Activated CD4-positive, alpha-beta T cell treated with anti-CD3 and anti-CD28 coated beads, Interleukin-2, Interleukin-6, amounts not matched to agents 100 ng/mL and 50 ng/mL, durations not matched to agents 16 hours and 8 hours (primary cell): ENCODE measurements around the gene GLUL.
"Not testable (repeated sequence)": the region's sequence is repeated elsewhere in the genome, so short reads cannot be mapped to it uniquely, and the experiment has no call there.

Source experiments
- DNase-seq: peaks from one replicate; pipeline ENCODE4 v3.0.0-alpha.2; 2020

GLUL gene

DNA sequence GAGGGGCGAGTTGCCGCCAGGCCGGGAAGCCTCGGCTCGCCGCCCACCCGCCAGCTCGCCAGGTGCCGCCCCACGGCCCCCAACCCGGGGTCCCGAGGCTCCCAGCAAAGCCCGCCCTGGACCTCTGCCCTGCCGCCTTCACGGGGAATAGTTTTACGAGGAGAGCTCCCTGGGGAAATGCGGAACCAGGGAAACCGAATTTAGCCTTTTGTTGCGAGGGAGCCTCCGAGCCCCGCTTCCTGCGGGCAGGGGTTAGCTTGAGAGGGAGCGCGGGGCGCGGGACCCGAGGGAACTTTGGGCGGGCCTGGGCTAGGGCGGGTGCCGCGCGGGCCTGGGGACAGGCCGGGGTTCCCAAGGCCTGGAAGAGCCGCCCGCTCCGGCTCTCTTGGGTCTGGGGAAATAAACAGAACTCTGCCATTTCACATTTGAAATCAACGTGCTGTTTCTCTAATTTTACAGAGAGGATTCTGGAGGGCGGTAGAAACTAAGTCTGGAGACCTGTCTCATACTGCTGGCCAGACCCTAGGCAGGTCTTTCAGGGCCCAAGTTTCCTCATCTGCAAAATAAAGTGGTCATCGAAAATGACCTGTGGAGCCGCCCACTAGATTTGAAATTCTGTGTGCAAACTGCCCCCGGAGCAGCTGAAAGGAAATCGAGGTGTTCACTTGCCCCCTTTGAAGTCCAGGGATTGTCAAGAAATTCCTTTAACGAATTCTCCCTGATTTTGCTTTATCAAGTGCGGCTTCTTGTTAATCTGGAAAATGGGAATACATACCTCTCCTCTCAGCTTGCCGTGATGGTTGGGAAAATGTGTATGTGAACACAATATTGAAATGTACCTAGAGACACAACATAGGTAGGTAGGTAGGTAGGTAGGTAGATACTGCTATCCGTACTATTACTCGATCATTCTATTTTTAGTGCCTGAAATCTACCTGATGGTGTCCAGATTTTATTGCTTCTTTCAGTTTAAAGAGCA, 749 bp upstream of the GLUL start:
- DNase-seq = peak; percentile 22

DNA sequence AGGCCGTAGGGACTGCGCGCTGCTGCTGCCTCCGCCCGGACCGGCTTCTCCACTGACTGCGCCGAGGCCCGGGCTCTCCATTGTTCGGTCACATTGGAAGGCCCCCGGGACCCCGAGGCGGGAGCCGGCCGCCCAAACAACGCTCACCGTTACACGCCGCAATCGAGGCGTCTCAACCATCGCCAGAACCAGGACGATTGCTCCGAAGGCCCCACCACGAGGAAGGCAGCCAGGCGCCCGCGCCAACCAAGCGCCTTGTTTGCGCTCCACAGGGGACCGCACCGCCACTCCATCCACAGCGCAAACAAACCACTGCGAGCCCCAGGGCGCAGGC, 595 bp downstream of the GLUL start:
- no peak for DNase-seq

DNA sequence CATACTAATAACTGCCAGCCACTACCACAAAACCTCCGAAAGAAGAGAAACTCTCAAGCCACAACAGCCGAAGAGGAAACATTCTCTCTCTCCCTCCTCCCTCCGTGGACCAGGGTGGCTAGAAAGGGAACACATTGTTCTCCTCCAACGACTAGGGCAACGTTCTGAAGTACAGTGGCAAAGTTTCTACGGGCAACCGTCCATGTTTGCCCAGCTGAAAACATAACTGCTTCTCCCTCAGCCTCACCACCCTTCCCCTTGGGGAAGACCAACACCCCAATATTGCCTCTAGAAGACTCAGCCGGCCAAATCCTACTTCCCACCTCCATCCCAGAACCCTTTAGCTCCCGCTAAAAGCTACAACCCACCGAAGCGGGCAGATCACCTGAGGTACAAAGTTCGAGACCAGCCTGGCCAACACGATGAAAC, 2.0 kb downstream of the GLUL start:
- peak; percentile 51 for DNase-seq

DNA sequence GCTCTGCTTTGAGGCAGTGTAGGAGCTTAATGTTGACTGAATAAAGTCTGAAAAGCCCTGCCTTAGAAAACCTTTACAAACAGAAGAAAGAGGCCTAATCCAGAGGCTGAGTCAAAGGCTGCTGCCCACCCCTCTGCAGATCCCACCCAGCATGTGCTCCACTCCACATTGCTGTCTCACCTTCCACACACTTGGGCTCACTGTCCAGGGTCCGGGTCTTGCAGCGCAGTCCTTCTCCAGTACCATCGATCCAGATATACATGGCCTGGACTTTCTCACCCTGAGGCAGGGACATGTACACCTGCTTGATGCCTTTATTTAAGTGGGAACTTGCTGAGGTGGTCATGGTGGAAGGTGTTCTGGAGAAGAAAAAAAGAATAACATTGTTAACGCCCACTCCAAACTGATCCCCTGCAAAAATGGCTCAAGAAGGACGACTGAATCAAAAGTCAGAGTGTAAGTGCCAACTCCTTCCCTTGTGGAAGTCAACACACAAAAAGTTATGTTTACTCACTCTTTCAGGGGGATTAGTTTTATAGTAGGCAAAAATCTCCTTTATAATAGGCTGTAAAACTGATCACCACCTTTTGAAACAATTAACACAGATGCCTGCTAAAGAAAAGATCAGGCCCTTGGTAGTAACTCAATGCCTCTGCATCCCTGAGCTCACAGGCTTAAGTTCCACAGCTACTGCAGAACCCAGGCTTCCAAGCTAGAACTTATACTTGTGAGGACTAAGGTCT, 3.0 kb downstream of the GLUL start:
- no peak for DNase-seq

DNA sequence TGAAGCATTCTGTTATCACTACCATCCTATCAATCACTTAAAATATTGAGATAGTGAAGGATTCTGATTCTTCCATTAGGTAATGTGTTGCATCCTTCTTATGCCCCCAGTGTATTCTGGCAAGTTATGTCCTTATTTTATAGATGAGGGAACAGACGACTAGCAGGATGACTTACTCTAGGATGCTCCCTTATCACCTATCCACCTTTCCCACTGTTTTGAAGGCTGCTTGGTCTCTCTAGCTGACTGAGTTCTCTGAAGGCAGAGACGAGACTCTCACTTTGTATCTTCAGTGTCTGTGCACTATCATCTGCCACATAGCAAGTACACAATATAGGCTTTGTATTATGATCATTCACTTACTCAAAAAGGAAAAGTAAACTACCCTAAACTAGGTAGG, 4.0 kb downstream of the GLUL start:
- DNase-seq = no peak

DNA sequence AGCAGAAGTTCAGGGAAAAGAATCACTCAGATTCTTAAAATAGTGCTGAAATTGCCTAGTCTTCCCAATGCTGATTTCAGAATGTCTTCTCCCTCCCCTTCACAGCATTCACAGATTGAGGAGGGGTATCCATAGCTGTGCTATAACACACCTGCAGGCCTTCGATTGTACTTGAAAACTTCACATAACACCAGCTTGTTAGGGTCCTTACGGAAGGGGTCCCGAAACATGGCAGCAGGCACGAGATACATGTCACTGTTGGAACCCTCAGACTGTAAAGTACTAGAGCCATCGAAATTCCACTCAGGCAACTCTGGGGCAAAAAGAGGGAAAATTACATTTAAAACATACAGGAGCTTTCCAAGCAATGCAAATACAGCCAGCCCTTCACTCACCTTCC, 4.6 kb downstream of the GLUL start:
- no peak for DNase-seq

DNA sequence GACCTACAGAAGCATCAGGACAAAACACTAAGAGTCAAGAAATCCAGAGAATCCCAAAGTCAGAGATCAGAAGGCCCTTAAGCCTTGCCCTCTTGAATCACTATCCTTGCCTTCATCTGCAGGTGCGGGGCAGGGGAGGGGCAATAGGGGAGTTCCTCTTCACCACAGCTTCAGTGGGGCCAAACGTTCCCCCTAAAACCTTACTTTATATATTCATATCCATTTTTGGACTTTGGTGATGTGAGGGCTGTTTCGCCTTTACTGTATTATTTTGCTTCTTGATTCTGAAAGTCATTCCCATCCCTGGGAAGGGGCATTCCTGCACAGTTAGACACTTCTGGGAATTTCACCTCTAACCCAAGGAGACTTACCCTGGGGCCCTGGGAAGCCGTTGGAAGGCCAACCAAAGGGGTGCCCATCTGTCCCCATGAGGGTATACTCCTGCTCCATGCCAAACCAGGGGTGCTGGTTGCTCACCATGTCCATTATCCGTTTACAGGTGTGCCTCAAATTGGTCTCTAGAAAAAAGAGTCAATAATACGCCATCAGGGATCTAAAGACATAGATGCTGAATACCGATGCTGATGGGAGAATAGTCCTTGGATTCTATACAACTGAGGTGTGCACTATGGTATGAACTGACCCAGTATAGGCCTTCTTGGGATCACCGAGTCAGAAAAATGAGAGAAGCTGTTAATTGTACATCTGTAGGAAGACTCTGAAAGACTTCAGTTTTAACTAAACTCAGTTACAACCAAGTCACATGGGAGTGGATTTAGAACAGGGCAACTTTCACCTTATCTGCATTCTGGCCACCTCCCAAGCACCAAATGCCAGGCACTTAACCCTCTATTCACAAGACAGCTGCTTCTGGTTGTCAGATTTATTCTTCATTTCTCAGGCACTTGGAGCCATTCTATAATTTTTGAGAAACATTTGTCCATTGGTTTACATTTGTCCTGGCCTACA, 5.4 kb downstream of the GLUL start:
- no peak for DNase-seq

DNA sequence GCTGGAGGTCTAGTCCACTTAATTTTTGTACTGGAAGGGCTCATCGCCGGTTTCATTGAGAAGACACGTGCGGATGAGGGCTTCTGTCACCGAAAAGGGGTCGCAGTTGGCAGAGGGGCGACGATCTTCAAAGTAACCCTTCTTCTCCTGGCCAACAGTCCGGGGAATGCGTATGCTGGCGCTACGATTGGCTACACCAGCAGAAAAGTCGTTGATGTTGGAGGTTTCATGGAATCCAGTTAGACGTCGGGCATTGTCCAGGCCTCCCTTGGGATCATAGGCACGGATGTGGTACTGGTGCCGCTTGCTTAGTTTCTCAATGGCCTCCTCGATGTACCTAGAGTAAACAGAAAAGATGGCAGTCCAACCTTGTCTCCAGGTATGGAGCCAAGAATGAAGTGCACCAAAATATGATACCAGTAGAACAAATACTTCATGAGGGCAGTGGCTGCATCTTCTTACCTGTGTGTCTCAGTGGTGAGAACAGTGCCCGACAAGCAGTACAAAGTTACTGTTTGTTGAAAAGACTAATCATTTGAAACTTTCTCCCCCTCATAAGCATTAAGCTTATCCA, 7.1 kb downstream of the GLUL start:
- no peak for DNase-seq

DNA sequence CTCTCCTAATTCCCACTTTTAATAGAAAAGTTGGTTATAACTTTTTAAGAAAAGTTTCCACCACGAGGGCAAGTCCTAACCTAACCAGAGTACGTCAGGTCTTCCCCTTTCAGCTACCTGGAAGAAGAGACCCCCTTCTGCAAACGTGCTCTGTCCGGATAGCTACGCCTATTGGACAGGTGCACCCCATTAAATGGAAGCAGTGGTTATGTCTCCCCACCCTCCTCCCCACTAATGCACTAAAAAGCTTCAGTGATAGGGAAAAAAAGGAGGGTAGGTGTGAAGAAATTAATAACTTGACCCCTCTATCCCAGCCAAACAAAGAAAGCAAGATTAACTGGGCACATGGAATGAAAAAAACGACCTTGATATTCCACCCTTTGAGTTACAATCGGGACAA, 7.7 kb downstream of the GLUL start:
- no peak for DNase-seq

DNA sequence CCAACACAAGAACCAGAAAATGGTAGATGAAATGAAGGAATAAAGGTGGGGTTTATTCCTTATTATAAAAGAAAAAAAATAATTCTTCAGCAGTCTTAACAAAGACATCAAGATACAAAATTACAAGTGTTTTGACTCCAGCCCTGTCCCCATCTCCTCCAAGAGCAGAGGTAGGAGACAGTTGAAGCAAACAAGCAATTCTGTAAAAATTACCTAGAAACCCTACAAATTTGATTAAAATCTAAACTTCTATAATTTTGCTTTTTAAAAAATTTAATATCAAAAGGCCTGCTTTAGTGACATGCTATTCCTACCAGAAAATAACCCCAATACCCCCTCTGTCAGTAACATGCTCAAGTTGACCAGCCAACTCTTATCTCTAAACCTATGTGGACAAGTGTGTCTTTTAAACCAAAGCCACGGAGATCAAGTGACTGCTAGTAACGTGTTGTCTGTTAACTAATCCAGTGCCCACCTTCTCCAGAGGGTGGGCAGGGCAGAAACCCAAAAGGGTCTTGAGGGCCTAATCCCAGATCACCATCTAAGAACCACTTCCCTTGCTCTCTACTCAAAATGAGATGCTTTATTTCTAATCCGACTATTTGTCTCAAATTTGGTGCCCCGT, 8.4 kb downstream of the GLUL start:
- no peak for DNase-seq

DNA sequence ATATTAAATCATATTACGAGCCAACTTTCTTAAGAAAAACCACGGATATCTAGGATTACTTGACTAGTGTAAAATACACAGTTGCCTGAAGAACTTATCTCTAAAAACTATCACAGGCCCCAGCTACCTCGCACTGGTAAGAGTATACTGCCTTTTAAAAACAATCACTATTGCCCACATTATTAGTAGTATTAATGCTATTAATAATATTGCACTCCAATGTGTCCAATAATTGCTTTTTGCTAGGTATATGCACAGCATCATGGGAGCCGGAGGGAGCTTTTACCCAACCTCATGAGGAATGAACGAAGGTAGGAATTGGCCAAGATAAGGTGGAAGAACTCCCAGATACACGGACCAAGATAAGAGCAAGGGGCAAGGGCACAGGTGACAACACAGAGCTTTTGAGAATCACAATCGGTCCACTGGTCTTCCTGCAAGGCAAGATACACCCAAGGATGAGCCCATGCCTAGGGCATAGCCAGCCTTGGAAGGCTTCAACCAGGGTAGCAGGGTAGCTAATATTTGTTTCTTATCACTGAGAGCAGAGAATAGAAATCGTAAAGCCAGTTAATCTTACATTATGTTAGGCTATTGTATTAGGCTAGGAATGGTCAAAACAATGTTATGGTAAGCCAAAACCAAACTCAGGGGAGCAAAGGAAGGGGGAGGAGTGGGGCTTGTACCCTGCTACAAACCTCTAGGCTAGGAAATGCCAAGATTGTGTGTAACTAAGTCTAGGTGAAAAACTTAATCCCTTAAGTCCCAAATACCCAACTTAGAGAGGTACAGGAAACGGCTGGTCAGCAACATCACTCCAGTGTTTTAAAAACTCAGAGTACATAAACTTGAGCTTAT, 9.4 kb downstream of the GLUL start:
- DNase-seq = no peak

DNA sequence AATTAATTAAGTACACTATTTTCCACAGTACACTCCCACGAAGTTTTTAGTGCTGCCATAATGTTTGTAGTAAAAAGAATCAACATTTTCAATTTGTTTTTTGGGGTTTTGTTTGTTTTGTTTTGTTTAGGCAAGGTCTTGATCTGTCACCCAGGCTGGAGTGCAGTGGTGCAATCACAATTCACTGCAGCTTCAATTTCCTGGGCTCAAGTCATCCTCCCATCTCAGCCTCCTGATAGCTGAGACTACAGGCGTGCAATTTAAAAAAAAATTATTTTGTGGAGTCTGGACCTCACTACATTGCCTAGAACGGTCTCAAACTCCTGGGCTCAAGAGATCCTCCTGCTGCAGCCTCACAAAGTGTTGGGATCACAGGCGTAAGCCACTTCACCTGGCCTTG, 11.4 kb downstream of the GLUL start:
- DNase-seq = no peak

DNA sequence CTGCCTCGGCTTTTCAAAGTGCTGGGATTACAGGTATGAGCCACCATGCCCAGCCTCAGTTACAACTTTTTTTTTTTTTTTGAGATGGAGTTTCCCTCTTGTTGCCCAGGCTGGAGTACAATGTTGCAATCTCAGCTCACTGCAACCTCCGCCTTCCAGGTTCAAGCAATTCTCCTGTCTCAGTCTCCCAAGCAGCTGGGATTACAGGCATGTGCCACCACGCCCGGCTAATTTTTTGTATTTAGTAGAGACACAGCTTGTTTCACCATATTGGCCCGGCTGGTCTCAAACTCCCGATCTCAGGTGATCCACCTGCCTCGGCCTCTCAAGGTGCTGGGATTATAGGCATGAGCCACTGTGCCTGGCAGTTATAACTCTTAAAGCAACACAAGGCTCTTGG, 11.8 kb downstream of the GLUL start:
- not testable (repeated sequence) for DNase-seq

DNA sequence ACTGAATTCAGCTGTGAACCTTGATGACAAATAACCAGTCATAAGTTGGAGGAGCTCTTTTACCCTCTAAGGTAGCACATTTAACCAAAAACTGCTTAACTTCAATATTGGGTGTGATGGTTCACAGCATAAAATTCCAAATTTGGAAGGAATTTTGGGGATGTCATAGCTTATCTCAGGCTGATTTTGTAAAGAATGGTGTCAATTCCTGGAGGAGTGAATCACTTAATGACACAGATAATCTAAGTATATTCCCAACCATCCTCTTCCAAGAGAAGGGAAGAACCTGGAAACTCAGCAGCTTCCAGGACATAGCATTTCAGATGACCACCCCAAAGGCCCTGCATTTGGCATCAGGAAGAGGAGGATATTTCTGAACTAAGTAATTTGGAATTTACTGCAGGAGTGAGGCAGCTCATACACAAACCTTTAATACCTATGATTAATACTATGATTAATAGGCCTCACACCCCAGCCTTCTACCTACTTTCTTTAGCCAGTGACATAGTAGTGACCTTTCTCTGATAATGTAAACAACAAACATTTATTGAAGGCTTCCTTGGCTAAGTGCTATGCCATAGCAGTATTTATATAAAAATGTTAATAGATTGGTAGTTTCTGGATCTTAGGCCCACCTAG, 14.5 kb downstream of the GLUL start:
- DNase-seq = no peak

DNA sequence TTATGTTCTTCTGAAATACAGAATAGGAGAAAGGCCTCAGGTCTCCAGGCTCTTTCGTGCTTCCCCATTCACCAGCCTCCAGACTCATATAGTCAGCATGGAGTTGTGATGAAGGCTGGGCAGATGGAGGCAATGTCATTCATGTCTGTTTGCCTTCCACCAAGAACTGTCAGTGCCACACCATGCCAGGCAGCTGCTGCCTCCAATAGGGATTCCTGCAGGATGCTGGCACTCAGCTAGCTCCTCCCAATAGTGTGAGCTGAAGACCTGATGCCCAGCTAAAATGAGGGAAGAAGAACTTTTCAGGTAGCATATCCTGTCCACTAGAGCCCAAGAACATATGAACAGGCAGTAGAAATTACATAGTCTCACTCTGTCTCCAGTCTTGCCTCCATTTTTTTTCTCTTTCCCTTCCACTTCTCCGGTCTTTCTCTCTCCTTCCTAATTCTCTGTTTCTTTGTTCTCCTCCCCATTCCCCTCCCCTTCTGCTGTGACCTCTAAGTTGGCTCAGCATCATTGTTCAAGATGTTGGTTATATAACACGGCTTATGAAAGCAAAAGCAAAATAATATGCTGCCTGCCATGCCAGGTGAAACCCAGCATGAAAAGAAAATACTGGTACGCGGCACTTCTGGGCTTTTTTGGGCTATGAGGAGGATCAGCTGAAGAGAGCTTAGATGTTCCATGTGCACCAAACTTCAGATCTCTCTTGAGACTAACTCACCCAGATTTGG, 17.3 kb downstream of the GLUL start:
- no peak for DNase-seq

DNA sequence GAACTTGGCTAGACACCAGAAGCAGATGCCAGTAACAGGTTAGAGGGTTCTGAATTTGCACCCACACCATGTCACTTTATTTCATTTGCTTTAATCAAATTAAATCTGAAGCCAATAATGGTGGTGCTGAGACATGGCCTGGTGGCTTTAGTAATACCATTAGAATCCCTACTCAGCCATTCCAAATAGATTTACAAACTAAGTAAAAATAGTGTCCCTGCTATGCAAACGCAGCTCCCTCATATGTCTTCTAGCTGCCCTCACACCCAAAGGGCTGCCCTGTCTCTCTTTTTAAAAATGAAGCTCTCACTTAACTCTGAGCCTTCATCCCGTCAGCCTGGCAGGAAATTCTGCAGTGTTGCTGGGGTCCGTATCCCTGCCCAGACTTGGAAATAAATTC, 21.1 kb downstream of the GLUL start:
- DNase-seq = no peak

DNA sequence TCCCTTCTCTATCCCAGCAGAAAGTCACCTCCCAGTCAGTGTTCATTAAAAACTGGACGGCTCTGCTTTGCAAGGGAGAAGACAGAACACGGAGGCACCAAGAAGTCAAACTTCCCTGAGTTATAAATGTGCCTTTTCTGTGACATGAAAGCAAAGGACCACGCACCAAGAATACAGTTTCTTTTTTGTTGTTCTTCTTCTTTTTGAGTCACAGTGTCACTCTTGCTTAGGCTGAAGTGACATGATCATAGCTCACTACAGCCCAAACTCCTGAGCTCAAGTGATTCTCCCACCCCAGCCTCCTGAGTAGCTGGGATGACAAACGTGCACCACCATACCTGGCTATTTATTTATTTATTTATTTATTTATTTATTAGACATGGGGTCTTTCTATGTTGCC, 22.7 kb downstream of the GLUL start:
- no peak for DNase-seq

DNA sequence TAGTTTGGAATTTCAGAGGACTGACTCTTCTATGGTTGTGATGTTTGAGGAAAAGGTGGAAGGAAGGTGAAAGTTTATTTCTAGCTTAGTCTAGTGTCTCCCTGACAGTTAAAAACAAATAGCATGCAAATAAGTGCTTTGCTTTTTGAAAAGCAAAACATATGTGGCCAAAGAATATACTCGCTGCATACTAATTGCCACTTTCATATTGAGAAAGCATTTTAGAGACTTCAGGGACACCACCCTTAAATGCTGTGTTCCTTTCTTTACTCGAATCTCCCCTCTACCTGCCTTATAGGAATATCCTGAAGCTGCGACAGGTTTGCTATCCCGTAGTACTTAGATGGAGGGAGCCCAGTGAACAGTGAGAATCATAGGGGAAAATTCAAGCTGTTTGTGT, 23.2 kb downstream of the GLUL start:
- no peak for DNase-seq

DNA sequence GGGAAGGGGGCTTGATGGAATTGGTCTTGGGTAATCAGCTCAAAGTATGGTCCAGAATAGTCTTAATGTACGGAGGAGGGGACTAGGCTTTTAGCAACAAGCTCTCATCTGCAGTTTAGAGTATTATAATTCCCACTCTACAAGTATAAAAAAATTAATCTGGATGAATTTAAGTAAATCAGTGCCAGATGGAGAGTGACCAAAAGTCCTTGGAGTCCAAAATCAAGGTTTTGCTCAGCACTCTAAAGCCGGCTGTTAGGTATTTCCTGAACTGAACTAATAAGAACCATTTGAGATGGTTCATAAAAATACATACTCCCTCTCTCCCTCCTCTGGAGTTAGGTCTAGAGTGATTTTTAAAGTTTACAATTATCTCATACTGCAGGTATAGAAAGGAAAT, 23.7 kb downstream of the GLUL start:
- no peak for DNase-seq

DNA sequence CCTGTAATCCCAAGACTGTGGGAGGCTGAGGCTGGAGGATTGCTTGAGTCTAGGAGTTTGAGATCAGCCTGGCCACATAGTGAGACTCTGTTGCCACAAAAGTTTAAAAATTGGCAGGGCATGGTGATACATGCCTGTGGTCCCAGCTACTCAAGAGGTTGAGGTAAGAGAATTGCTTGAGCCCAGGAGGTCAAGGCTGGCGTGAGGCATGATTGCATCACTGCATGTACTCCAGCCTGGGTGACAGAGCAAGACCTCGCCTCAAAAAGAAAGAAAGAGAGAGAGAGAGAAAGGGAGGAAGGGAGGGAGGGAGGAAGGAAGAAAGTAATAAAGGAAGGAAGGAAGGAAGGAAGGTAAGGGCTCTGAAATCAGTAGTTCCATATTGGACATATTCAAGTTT, 25.0 kb downstream of the GLUL start:
- DNase-seq = no peak
